GM21515 (cell line): ENCODE results near the gene IPO8.
"Not testable (repeated sequence)": the region's sequence is repeated elsewhere in the genome, so short reads cannot be mapped to it uniquely, and the experiment has no call there.

Source experiments
- ATAC-seq: cut with Tn5 transposase; IDR thresholded peaks from one replicate; pipeline ENCODE4 v1.9.1; 2021; ENCODE audit not compliant: unreplicated experiment

IPO8 gene

GRCh38 chr12:30610718-30611117, 85.0 kb downstream of the IPO8 start:
- ATAC-seq = no peak

GRCh38 chr12:30609819-30610218, 85.8 kb downstream of the IPO8 start:
- ATAC-seq = not testable (repeated sequence)

GRCh38 chr12:30604302-30604701, 91.4 kb downstream of the IPO8 start:
- not testable (repeated sequence) for ATAC-seq

GRCh38 chr12:30603129-30603528, 92.5 kb downstream of the IPO8 start:
- ATAC-seq = no peak

- no peak for ATAC-seq
Measured at GRCh38 chr12:30602678-30603077, 93.0 kb downstream of the IPO8 start.

- ATAC-seq = no peak
Measured at GRCh38 chr12:30599608-30600007, 96.1 kb downstream of the IPO8 start.

- ATAC-seq = no peak
Measured at GRCh38 chr12:30598889-30599288, 96.8 kb downstream of the IPO8 start.

- ATAC-seq = no peak
Measured at GRCh38 chr12:30595742-30596141, 99.9 kb downstream of the IPO8 start.

GRCh38 chr12:30594509-30594908, 101.2 kb downstream of the IPO8 start:
- no peak for ATAC-seq

GRCh38 chr12:30588572-30588971, 107.1 kb downstream of the IPO8 start:
- not testable (repeated sequence) for ATAC-seq

- ATAC-seq = no peak
Measured at GRCh38 chr12:30587782-30588181, 107.9 kb downstream of the IPO8 start.

- no peak for ATAC-seq
Measured at GRCh38 chr12:30585877-30586276, 109.8 kb downstream of the IPO8 start.

GRCh38 chr12:30582943-30583342, 112.7 kb downstream of the IPO8 start:
- ATAC-seq = no peak

- no peak for ATAC-seq
Measured at GRCh38 chr12:30580344-30580743, 115.3 kb downstream of the IPO8 start.
